Upper lobe of left lung (tissue), 6 donors: ENCODE data around the gene PSMB7. TPM values are rescaled to one million over a fixed set of nuclear protein-coding genes. Genes with fewer than 3 reads are reported as not detected.
"Not testable (repeated sequence)": the region's sequence is repeated elsewhere in the genome, so short reads cannot be mapped to it uniquely, and the experiment has no call there.

Source experiments
- ATAC-seq, 2 donors: fragments of 200-7000 bp; cut with Tn5 transposase; one replicate each; pipeline ENCODE4 v1.9.1; 2022; ENCODE audit warnings: mild to moderate bottlenecking in 2 of 2, moderate library complexity in 2 of 2; ENCODE audit not compliant: low FRiP score in 2 of 2
- DNase-seq, 2 donors: peaks; one replicate each; pipeline ENCODE4 v3.0.0-alpha.2; 2019 to 2020
- H3K27ac ChIP-seq, 4 donors: fragments of 200-600 bp; sonication (generic); one replicate each; pipeline ENCODE4 v1.5.1; 2016 to 2019
- H3K27me3 ChIP-seq, 4 donors: fragments of 200-600 bp; sonication (generic); one replicate each; pipeline ENCODE4 v1.5.1; 2017 to 2019
- H3K36me3 ChIP-seq, 4 donors: fragments of 200-600 bp; sonication (generic); one replicate each; pipeline ENCODE4 v1.5.1; 2016 to 2019
- H3K4me1 ChIP-seq, 4 donors: fragments of 200-600 bp; sonication (generic); one replicate each; pipeline ENCODE4 v1.5.1; 2018 to 2019
- H3K4me3 ChIP-seq, 4 donors: fragments of 200-600 bp; sonication (generic); one replicate each; pipeline ENCODE4 v1.5.1; 2017 to 2019; ENCODE audit warnings: mild to moderate bottlenecking in 2 of 4, moderate library complexity in 1 of 4
- H3K9me3 ChIP-seq, 4 donors: fragments of 200-600 bp; sonication (generic); one replicate each; pipeline ENCODE4 v1.5.1; 2018 to 2019
- EP300 ChIP-seq, 4 donors: sonication (generic); formaldehyde crosslinking; IDR thresholded peaks; one replicate each; pipeline ENCODE4 v1.5.1; 2017; ENCODE audit warnings: antibody characterized with exemption in 4 of 4, control low read depth in 2 of 4
- POLR2A ChIP-seq, 4 donors: fragments of 450-650 bp; IDR thresholded peaks; one replicate each; pipeline ENCODE4 v1.5.1; 2016 to 2017; ENCODE audit warnings: antibody characterized with exemption in 4 of 4, mild to moderate bottlenecking in 2 of 4
- POLR2AphosphoS5 ChIP-seq, 2 donors: sonication (generic); formaldehyde crosslinking; IDR thresholded peaks; one replicate each; pipeline ENCODE4 v1.5.1; 2017; ENCODE audit warnings: antibody characterized with exemption in 2 of 2
- WGBS, 2 donors: methylation state at CpG; one replicate each; pipeline ENCODE4 v1.1.5; 2017 to 2018; 5-methylcytosine and 5-hydroxymethylcytosine counted together
- total RNA-seq, 6 donors: library from RNA; depleted of rRNA in 4 of 6; stranded (reverse); fragments of >200 nt in 4 of 6; gene quantifications; one replicate each; pipeline versions ENCODE4 v1.1.0 to v1.2.1, GENCODE V29; 2016 to 2021
- TF ChIP-seq, protein P1 (sequence below), 6 experiments: fragments of 450-650 bp in 4 of 6; fragments of 200-600 bp in 2 of 6; sonication (generic) in 2 of 6; IDR thresholded peaks; one replicate each; pipeline ENCODE4 v1.5.1; 2016 to 2019; ENCODE audit warnings: antibody characterized with exemption in 6 of 6
- donor health status: DM: no; HTN: no; CAD: no; lungs with moderate emphysema.
- donor health status: DM: no; HTN: yes; CAD: no; lungs with severe emphysema.

The PSMB7 gene
- total RNA-seq, 6 donors from 2014 or later, result 17.8 to 112 (median 87.1) TPM

GRCh38 chr9:124426361-124426760 lies 11.1 kb upstream of the PSMB7 start:
- ATAC-seq, result no peak
- TF ChIP-seq POLR2AphosphoS5 (IDR thresholded peaks at IDR 0.05) (no peak), EP300 (IDR thresholded peaks at IDR 0.05) (no peak), POLR2A (IDR thresholded peaks at IDR 0.05) (no peak)
- TF ChIP-seq, protein P1, sequence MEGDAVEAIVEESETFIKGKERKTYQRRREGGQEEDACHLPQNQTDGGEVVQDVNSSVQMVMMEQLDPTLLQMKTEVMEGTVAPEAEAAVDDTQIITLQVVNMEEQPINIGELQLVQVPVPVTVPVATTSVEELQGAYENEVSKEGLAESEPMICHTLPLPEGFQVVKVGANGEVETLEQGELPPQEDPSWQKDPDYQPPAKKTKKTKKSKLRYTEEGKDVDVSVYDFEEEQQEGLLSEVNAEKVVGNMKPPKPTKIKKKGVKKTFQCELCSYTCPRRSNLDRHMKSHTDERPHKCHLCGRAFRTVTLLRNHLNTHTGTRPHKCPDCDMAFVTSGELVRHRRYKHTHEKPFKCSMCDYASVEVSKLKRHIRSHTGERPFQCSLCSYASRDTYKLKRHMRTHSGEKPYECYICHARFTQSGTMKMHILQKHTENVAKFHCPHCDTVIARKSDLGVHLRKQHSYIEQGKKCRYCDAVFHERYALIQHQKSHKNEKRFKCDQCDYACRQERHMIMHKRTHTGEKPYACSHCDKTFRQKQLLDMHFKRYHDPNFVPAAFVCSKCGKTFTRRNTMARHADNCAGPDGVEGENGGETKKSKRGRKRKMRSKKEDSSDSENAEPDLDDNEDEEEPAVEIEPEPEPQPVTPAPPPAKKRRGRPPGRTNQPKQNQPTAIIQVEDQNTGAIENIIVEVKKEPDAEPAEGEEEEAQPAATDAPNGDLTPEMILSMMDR (IDR thresholded peaks at IDR 0.05), result no peak
- Histone ChIP-seq H3K27ac (no peak overlapping the region), H3K36me3 (no peaks in the 10 kb centered on the region), H3K27me3 (no peaks in the 10 kb centered on the region), H3K4me3 (no peak overlapping the region), H3K4me1 (no peaks in the 10 kb centered on the region), H3K9me3 (no peaks in the 10 kb centered on the region)
- DNase-seq, result no peak
- 91 to 95% methylated on average over 7 of the region's 7 CpGs for WGBS, 2 donors

- H3K9me3 ChIP-seq, H3K4me3 ChIP-seq, DNase-seq, H3K4me1 ChIP-seq, H3K27me3 ChIP-seq, H3K27ac ChIP-seq, ATAC-seq, H3K36me3 ChIP-seq: not testable (repeated sequence)
- WGBS, 2 donors, result 87 to 92% methylated on average over 12 of the region's 12 CpGs
These were observed 10.5 kb upstream of the PSMB7 start for GRCh38 chr9:124425733-124426132.

DNA sequence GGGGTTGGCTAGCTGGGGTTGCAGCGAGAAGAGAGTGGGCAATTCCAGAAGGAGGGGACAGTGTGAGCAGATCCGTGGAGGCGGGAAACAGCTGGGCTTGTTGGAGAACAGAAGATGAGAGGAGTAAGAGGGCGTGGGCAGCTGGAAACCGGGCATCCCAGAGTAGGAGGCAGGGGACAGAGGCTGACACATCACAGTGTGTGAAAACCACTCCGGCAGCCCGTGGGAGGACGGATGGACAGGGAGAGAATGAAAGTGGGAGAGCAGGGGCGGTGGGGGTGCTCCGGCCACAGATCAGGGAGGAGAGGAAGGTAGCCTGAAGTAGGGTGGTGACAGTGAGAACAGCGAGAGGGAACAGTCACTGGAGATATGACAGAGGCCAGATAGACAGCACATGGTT lies 8.3 kb upstream of the PSMB7 start:
- H3K27ac ChIP-seq, result no peak overlapping the region
- no peaks in the 10 kb centered on the region for H3K36me3 ChIP-seq
- no peaks in the 10 kb centered on the region for H3K4me1 ChIP-seq
- H3K9me3 ChIP-seq, result no peaks in the 10 kb centered on the region
- H3K27me3 ChIP-seq, result no peaks in the 10 kb centered on the region
- TF ChIP-seq EP300 (IDR thresholded peaks at IDR 0.05) (no peak), POLR2A (IDR thresholded peaks at IDR 0.05) (no peak), POLR2AphosphoS5 (IDR thresholded peaks at IDR 0.05) (no peak)
- TF ChIP-seq, protein P1 (IDR thresholded peaks at IDR 0.05), result no peak
- DNase-seq, result no peak
- 55 to 60% methylated on average over 11 of the region's 11 CpGs for WGBS, 2 donors
- H3K4me3 ChIP-seq, result no peak overlapping the region
- ATAC-seq, result no peak

- H3K27me3 ChIP-seq, result no peaks in the 10 kb centered on the region
- no peaks in the 10 kb centered on the region for H3K36me3 ChIP-seq
- H3K4me3 ChIP-seq, result no peak overlapping the region
- TF ChIP-seq POLR2A (IDR thresholded peaks at IDR 0.05) (no peak), POLR2AphosphoS5 (IDR thresholded peaks at IDR 0.05) (no peak)
- no peaks in the 10 kb centered on the region for H3K9me3 ChIP-seq
- ATAC-seq, result no peak
- 81 to 85% methylated on average over 5 of the region's 5 CpGs for WGBS, 2 donors
- H3K27ac ChIP-seq, result no peak overlapping the region
- H3K4me1 ChIP-seq, result no peaks in the 10 kb centered on the region
- DNase-seq, result no peak
These were observed 7.9 kb upstream of the PSMB7 start for GRCh38 chr9:124423155-124423554.

DNA sequence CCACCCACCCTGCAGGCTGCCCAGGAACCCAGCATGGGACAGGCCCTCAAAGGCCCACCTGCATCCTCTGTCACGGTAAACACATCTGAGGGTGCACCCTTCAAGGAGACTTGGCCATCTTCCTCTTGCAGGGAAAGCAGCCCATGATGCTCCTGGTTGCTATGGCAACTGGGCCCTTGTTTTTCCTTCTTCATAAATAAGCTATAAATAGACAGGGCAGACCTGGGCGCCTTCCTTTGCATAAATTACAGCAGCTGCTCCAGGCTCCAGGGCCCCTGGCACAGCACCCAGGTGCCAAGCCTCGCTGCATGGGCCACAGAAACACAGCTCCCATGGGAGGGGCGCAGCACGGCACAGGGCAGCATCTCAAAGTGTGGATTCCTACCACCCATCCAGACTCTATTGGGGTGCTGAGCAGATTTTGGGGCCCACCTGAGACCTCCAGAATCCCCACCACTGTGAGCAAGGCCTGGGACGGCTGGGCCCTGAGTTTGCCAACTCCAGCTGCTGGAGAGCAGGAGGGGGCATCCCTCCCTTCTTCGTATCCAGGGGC lies 5.8 kb upstream of the PSMB7 start:
- no peak for ATAC-seq
- Histone ChIP-seq H3K27me3 (no peaks in the 10 kb centered on the region), H3K4me3 (no peak overlapping the region), H3K9me3 (no peaks in the 10 kb centered on the region), H3K27ac (no peak overlapping the region), H3K4me1 (no peaks in the 10 kb centered on the region), H3K36me3 (no peaks in the 10 kb centered on the region)
- DNase-seq, result no peak
- WGBS, 2 donors, result 75 to 80% methylated on average over 4 to 7 of the region's 7 CpGs
- TF ChIP-seq, protein P1 (IDR thresholded peaks at IDR 0.05), result no peak
- no peak for TF ChIP-seq EP300 (IDR thresholded peaks at IDR 0.05)
- TF ChIP-seq POLR2A (IDR thresholded peaks at IDR 0.05), result no peak
- TF ChIP-seq POLR2AphosphoS5 (IDR thresholded peaks at IDR 0.05), result no peak

GRCh38 chr9:124419832-124420489 lies 4.7 kb upstream of the PSMB7 start:
- no peak for TF ChIP-seq POLR2AphosphoS5 (IDR thresholded peaks at IDR 0.05)
- no peak for TF ChIP-seq POLR2A (IDR thresholded peaks at IDR 0.05)
- TF ChIP-seq, protein P1 (IDR thresholded peaks at IDR 0.05), result no peak
- TF ChIP-seq EP300 (IDR thresholded peaks at IDR 0.05), result no peak
- WGBS, 2 donors, result 56 to 89% methylated on average over 3 to 6 of the region's 6 CpGs
- DNase-seq, result no peak

More at GRCh38 chr9:124419832-124420489, 4.7 kb upstream of the PSMB7 start:
- H3K9me3 ChIP-seq, result no peaks in the 10 kb centered on the region
- H3K27me3 ChIP-seq, result no peaks in the 10 kb centered on the region
- no peaks in the 10 kb centered on the region for H3K36me3 ChIP-seq
- no peak overlapping the region for H3K27ac ChIP-seq
- no peak for ATAC-seq
- peaks cover 0 to 3% (median 0%) of the 10 kb centered on the region in 4 donors for H3K4me1 ChIP-seq
- H3K4me3 ChIP-seq, result no peak overlapping the region
